ENCODE results near the gene MYF5. TPM values are rescaled to one million over a fixed set of nuclear protein-coding genes. Genes with fewer than 3 reads are reported as not detected.

The MYF5 gene
- total RNA-seq, 1 experiment from 2014 or later = not detected

DNA sequence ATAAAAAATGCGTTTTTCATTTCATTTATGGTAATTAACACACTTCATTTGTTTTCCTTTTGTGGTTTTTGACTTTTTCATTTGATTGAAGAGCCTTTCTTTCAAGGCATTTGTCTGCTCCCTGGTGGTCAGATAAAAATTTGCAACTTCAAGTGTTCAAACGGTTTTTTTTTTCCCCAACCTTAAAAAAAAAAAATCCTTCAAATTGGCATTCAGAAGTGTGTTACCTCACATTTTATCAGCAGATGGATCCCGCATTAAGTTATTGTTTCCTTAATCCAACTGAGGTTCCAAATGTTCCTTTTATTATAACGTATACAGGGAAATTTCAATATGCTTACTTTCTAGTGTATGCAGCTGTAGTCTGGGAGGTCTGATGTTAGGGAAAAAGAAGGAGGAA is 47.2 kb downstream of the MYF5 start:
- Histone ChIP-seq H3T11ph (ENCODE audit: low read length) (no peak overlapping the region), H4K91ac (ENCODE audit: insufficient read length, low read depth, low read length) (no peak overlapping the region), H3K23ac (ENCODE audit: insufficient read length, low read depth, low read length) (no peak overlapping the region), H3K56ac (ENCODE audit: insufficient read length, low read depth, low read length) (no peak overlapping the region), H4K8ac (replicated peaks; ENCODE audit: insufficient read length, low read depth, low read length) (no peak overlapping the region), H3K9ac (ENCODE audit: extremely low read depth, insufficient read length, low read length) (no peak overlapping the region), H2BK120ac (ENCODE audit: low read depth, low read length, poor library complexity, severe bottlenecking) (no peak overlapping the region), H3K14ac (ENCODE audit: insufficient read depth, low read length) (no peak overlapping the region), H4K20me1 (ENCODE audit: control insufficient read depth, insufficient read depth, insufficient read length) (no peaks in the 10 kb centered on the region), H2BK12ac (ENCODE audit: insufficient read length, low read depth, low read length) (no peak overlapping the region), H2AFZ (ENCODE audit: low read length) (no peak overlapping the region), H2BK20ac (ENCODE audit: low read depth, low read length, poor library complexity, severe bottlenecking) (no peak overlapping the region), H2BK5ac (ENCODE audit: insufficient read length, low read length) (no peak overlapping the region), H3K4ac (ENCODE audit: low read depth, low read length) (no peak overlapping the region), H3K27ac (ENCODE audit: insufficient read length, low read depth, low read length) (no peak overlapping the region), H3K9me3 (ENCODE audit: control insufficient read depth, low read depth, low read length) (no peaks in the 10 kb centered on the region), H3K18ac (ENCODE audit: insufficient read length, low read depth, low read length) (no peak overlapping the region), H3K79me2 (ENCODE audit: insufficient read depth, low read length) (no peaks in the 10 kb centered on the region), H2AK5ac (ENCODE audit: insufficient read length, low read length) (no peak overlapping the region), H3K4me2 (ENCODE audit: insufficient read depth, insufficient read length, low read length) (no peak overlapping the region), H2BK15ac (ENCODE audit: low read depth, low read length) (no peak overlapping the region), H4K5ac (ENCODE audit: insufficient read length, low read depth, low read length) (no peak overlapping the region), H3K79me1 (ENCODE audit: insufficient read depth, low read depth, low read length, poor library complexity, severe bottlenecking) (no peaks in the 10 kb centered on the region), H3K27me3 (ENCODE audit: insufficient read depth, low read length) (no peaks in the 10 kb centered on the region), H3K4me1 (ENCODE audit: insufficient read depth, low read length) (peaks cover 5% of the 10 kb centered on the region; the same call in 1 of the 2 replicates), H3K23me2 (ENCODE audit: insufficient read length, low read depth, low read length, poor library complexity, severe bottlenecking) (no peaks in the 10 kb centered on the region)
- DNase-seq = no peak
- H3K36me3 Mint-ChIP-seq (ENCODE audit: insufficient read depth in 1 of 3, low read depth in 3 of 3) = no peaks in the 10 kb centered on the region
- peak; percentile 77 for TF ChIP-seq CTCF (conservative IDR thresholded peaks at IDR 0.05)
- H3K4me3 Mint-ChIP-seq = no peak overlapping the region
- H3K27ac Mint-ChIP-seq = peak overlapping the region in 1 of 3 experiments; percentile 76; a peak in 2 of 7 replicates
- WGBS (ENCODE audit: extremely low coverage, insufficient read length, low lambda C conversion rate) = no CpG with 5 or more reads among the region's 4 CpGs
- no peaks in the 10 kb centered on the region for H3K9me3 Mint-ChIP-seq
- peaks cover 54 to 56% of the 10 kb centered on the region in 2 experiments for H3K4me1 Mint-ChIP-seq
- H3K27me3 Mint-ChIP-seq (ENCODE audit: low read depth) = no peaks in the 10 kb centered on the region

Measured in H9 (cell line).